Cerebellar cortex (tissue), 1 donor: ENCODE data around the gene TM4SF1.
"Not testable (repeated sequence)": the region's sequence is repeated elsewhere in the genome, so short reads cannot be mapped to it uniquely, and the experiment has no call there.

Experiments used
- DNase-seq: peaks from one replicate; pipeline ENCODE4 v3.0.0-alpha.2; 2015; ENCODE audit warnings: low spot score

The TM4SF1 gene

GRCh38 chr3:149395107-149396089 is 17.9 kb upstream of the TM4SF1 start:
- DNase-seq, result no peak

- peak; percentile 70 for DNase-seq
These were observed 16.1 kb upstream of the TM4SF1 start for GRCh38 chr3:149393345-149394160.

- no peak for DNase-seq
These were observed 14.5 kb upstream of the TM4SF1 start for GRCh38 chr3:149391960-149392359.

GRCh38 chr3:149390772-149391212 is 13.3 kb upstream of the TM4SF1 start:
- no peak for DNase-seq

- DNase-seq, result no peak
These were observed 12.8 kb upstream of the TM4SF1 start for GRCh38 chr3:149390294-149390693.

- DNase-seq, result no peak
These were observed 11.3 kb upstream of the TM4SF1 start for GRCh38 chr3:149388531-149389417.

- DNase-seq, result no peak
These were observed 10.6 kb upstream of the TM4SF1 start for GRCh38 chr3:149388001-149388440.

- DNase-seq, result no peak
These were observed 8.8 kb upstream of the TM4SF1 start for GRCh38 chr3:149386299-149386606.

GRCh38 chr3:149385617-149386298 is 8.3 kb upstream of the TM4SF1 start:
- peak; percentile 72 for DNase-seq

GRCh38 chr3:149384911-149385321 is 7.5 kb upstream of the TM4SF1 start:
- DNase-seq, result peak; percentile 80

GRCh38 chr3:149384167-149384566 is 6.7 kb upstream of the TM4SF1 start:
- no peak for DNase-seq

GRCh38 chr3:149383703-149384102 is 6.3 kb upstream of the TM4SF1 start:
- DNase-seq, result no peak

- DNase-seq, result no peak
These were observed 5.1 kb upstream of the TM4SF1 start for GRCh38 chr3:149382518-149382917.

- no peak for DNase-seq
These were observed 4.6 kb upstream of the TM4SF1 start for GRCh38 chr3:149382101-149382467.

GRCh38 chr3:149381173-149382100 is 4.0 kb upstream of the TM4SF1 start:
- DNase-seq, result no peak

GRCh38 chr3:149380220-149380619 is 2.8 kb upstream of the TM4SF1 start:
- not testable (repeated sequence) for DNase-seq

GRCh38 chr3:149378478-149379309 is 1.2 kb upstream of the TM4SF1 start:
- peak; percentile 42 for DNase-seq

- DNase-seq, result no peak
These were observed 586 bp downstream of the TM4SF1 start for GRCh38 chr3:149376718-149377407.
